Measurements from ENCODE around the gene ADAMTS17. TPM values are rescaled to one million over a fixed set of nuclear protein-coding genes. Genes with fewer than 3 reads are reported as not detected.
A peak's percentile ranks its signal among the peaks of the same experiment; 100 is the strongest.

Gene ADAMTS17
- total and polyA plus RNA-seq, 8 donors: 4.2 to 16.4 (median 10.8) TPM

GRCh38 chr15:100202309-100202960, 139.3 kb downstream of the ADAMTS17 start:
- no peak for TF ChIP-seq CTCF (IDR thresholded peaks at IDR 0.05)
- H3K36me3 ChIP-seq: no peaks in the 10 kb centered on the region
- no peak for FAIRE-seq
- peak overlapping the region in 1 of 4 donors; percentile 14 for H3K4me3 ChIP-seq
- H3K27me3 ChIP-seq: no peaks in the 10 kb centered on the region
- 11 to 12% methylated on average over 5 of the region's 5 CpGs for WGBS, 2 donors
- intact Hi-C loops (cut with DNase I): no loop called here
- peak in 4 of 6 donors; percentile 59 to 67 (median 62) for DNase-seq
- no peaks in the 10 kb centered on the region for H3K9me3 ChIP-seq
- peak overlapping the region in 3 of 4 donors; percentile 41 to 62 (median 53) for H3K27ac ChIP-seq
- peaks cover 25 to 45% (median 26%) of the 10 kb centered on the region in 3 donors for H3K4me1 ChIP-seq
- ATAC-seq: peak; percentile 70 to 80 (median 73)

- Histone ChIP-seq H3K4me3 (no peak overlapping the region), H3K9me3 (no peaks in the 10 kb centered on the region), H3K4me1 (peaks cover 18 to 37% (median 26%) of the 10 kb centered on the region in 3 donors), H3K27ac (peak overlapping the region in 2 of 4 donors; percentile 41 to 53), H3K27me3 (no peaks in the 10 kb centered on the region), H3K36me3 (no peaks in the 10 kb centered on the region)
- FAIRE-seq (no peak), DNase-seq (peak in 1 of 6 donors; percentile 55), ATAC-seq (peak; percentile 19 to 44 (median 40))
- intact Hi-C loops (cut with DNase I): no loop called here
- 26 to 27% methylated on average over 18 of the region's 18 CpGs for WGBS, 2 donors
- no peak for TF ChIP-seq CTCF (IDR thresholded peaks at IDR 0.05)
These were observed 140.1 kb downstream of the ADAMTS17 start for GRCh38 chr15:100201376-100202280.

- no peaks in the 10 kb centered on the region for H3K9me3 ChIP-seq
- no peak for TF ChIP-seq CTCF (IDR thresholded peaks at IDR 0.05)
- H3K4me3 ChIP-seq: no peak overlapping the region
- no peak for FAIRE-seq
- peaks cover 12 to 26% (median 23%) of the 10 kb centered on the region in 3 donors for H3K4me1 ChIP-seq
- intact Hi-C loops (cut with DNase I): no loop called here
- peak overlapping the region in 1 of 4 donors; percentile 1 for H3K27ac ChIP-seq
- DNase-seq: peak in 1 of 6 donors; percentile 46
- H3K36me3 ChIP-seq: no peaks in the 10 kb centered on the region
- no peak for ATAC-seq
- H3K27me3 ChIP-seq: no peaks in the 10 kb centered on the region
- 76 to 82% methylated on average over 22 of the region's 22 CpGs for WGBS, 2 donors
These were observed 141.4 kb downstream of the ADAMTS17 start for GRCh38 chr15:100200287-100200880.

GRCh38 chr15:100199711-100200286, 142.0 kb downstream of the ADAMTS17 start:
- H3K27ac ChIP-seq: no peak overlapping the region
- TF ChIP-seq CTCF (IDR thresholded peaks at IDR 0.05): no peak
- FAIRE-seq: no peak
- intact Hi-C loops (cut with DNase I): no loop called here
- no peaks in the 10 kb centered on the region for H3K27me3 ChIP-seq
- H3K9me3 ChIP-seq: no peaks in the 10 kb centered on the region
- DNase-seq: no peak
- H3K4me1 ChIP-seq: peaks cover 12 to 26% (median 23%) of the 10 kb centered on the region in 3 donors
- no peaks in the 10 kb centered on the region for H3K36me3 ChIP-seq
- no peak overlapping the region for H3K4me3 ChIP-seq
- WGBS, 2 donors: 96 to 98% methylated on average over 21 of the region's 21 CpGs
- no peak for ATAC-seq
